Ishikawa (cell line): ENCODE results near the gene CHMP1B.

Experiments used
- CREB1 ChIP-seq: IDR thresholded peaks from 2 replicates; pipeline ENCODE4 v1.6.1; 2012; ENCODE audit warnings: low read depth
- EGR1 ChIP-seq: IDR thresholded peaks from 2 replicates; pipeline ENCODE4 v1.6.1; 2012
- EP300 ChIP-seq: IDR thresholded peaks from 2 replicates; pipeline ENCODE4 v1.6.1; 2012; ENCODE audit warnings: borderline replicate concordance
- FOXM1 ChIP-seq: IDR thresholded peaks from 2 replicates; pipeline ENCODE4 v1.6.1; 2012; ENCODE audit warnings: low read depth, borderline replicate concordance
- RAD21 ChIP-seq: IDR thresholded peaks from 2 replicates; pipeline ENCODE4 v1.6.1; 2012; ENCODE audit warnings: low read depth
- TAF1 ChIP-seq: IDR thresholded peaks from 2 replicates; pipeline ENCODE4 v1.6.1; 2012; ENCODE audit warnings: low read depth, mild to moderate bottlenecking
- TEAD4 ChIP-seq: IDR thresholded peaks from 2 replicates; pipeline ENCODE4 v1.6.1; 2012
- TF ChIP-seq, protein P1 (sequence below): IDR thresholded peaks from 2 replicates; pipeline ENCODE4 v1.6.1; 2012
- TF ChIP-seq, protein P2 (sequence below): IDR thresholded peaks from 2 replicates; pipeline ENCODE4 v1.6.1; 2012
- TF ChIP-seq, protein P3 (sequence below): IDR thresholded peaks from 2 replicates; pipeline ENCODE4 v1.6.1; 2012; ENCODE audit warnings: low read depth, mild to moderate bottlenecking

- TF ChIP-seq RAD21 (no peak), EP300 (no peak), FOXM1 (no peak), EGR1 (no peak), TAF1 (no peak), TEAD4 (no peak), CREB1 (no peak)
- TF ChIP-seq, protein P1, sequence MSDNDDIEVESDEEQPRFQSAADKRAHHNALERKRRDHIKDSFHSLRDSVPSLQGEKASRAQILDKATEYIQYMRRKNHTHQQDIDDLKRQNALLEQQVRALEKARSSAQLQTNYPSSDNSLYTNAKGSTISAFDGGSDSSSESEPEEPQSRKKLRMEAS, result no peak
- TF ChIP-seq, protein P2, sequence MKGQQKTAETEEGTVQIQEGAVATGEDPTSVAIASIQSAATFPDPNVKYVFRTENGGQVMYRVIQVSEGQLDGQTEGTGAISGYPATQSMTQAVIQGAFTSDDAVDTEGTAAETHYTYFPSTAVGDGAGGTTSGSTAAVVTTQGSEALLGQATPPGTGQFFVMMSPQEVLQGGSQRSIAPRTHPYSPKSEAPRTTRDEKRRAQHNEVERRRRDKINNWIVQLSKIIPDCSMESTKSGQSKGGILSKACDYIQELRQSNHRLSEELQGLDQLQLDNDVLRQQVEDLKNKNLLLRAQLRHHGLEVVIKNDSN, result no peak
- TF ChIP-seq, protein P3, sequence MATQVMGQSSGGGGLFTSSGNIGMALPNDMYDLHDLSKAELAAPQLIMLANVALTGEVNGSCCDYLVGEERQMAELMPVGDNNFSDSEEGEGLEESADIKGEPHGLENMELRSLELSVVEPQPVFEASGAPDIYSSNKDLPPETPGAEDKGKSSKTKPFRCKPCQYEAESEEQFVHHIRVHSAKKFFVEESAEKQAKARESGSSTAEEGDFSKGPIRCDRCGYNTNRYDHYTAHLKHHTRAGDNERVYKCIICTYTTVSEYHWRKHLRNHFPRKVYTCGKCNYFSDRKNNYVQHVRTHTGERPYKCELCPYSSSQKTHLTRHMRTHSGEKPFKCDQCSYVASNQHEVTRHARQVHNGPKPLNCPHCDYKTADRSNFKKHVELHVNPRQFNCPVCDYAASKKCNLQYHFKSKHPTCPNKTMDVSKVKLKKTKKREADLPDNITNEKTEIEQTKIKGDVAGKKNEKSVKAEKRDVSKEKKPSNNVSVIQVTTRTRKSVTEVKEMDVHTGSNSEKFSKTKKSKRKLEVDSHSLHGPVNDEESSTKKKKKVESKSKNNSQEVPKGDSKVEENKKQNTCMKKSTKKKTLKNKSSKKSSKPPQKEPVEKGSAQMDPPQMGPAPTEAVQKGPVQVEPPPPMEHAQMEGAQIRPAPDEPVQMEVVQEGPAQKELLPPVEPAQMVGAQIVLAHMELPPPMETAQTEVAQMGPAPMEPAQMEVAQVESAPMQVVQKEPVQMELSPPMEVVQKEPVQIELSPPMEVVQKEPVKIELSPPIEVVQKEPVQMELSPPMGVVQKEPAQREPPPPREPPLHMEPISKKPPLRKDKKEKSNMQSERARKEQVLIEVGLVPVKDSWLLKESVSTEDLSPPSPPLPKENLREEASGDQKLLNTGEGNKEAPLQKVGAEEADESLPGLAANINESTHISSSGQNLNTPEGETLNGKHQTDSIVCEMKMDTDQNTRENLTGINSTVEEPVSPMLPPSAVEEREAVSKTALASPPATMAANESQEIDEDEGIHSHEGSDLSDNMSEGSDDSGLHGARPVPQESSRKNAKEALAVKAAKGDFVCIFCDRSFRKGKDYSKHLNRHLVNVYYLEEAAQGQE, result no peak
Measured at GRCh38 chr18:11888726-11889125, 37.5 kb downstream of the CHMP1B start.
